Activated T-cell treated with anti-CD3 and anti-CD28 coated beads, Interleukin-2, amount 50 U/mL, for 48 hours (primary cell): ENCODE data around the gene DIDO1.
"Not testable (repeated sequence)": the region's sequence is repeated elsewhere in the genome, so short reads cannot be mapped to it uniquely, and the experiment has no call there.

Experiments used
- DNase-seq, 2 experiments: peaks; one replicate each; pipeline ENCODE4 v3.0.0-alpha.2; 2020

Gene DIDO1

GRCh38 chr20:62962221-62962879 is 36.0 kb upstream of the DIDO1 start:
- no peak for DNase-seq

GRCh38 chr20:62961799-62962198 is 35.5 kb upstream of the DIDO1 start:
- no peak for DNase-seq

- DNase-seq: no peak
Measured at GRCh38 chr20:62961310-62961783, 35.0 kb upstream of the DIDO1 start.

GRCh38 chr20:62960446-62961309 is 34.4 kb upstream of the DIDO1 start:
- DNase-seq: not testable (repeated sequence)

GRCh38 chr20:62959998-62960436 is 33.7 kb upstream of the DIDO1 start:
- no peak for DNase-seq

- DNase-seq: no peak
Measured at GRCh38 chr20:62959101-62959971, 33.0 kb upstream of the DIDO1 start.

- DNase-seq: no peak
Measured at GRCh38 chr20:62958388-62959100, 32.2 kb upstream of the DIDO1 start.

- DNase-seq: no peak
Measured at GRCh38 chr20:62957136-62958117, 31.1 kb upstream of the DIDO1 start.

- no peak for DNase-seq
Measured at GRCh38 chr20:62956387-62957135, 30.3 kb upstream of the DIDO1 start.

- DNase-seq: no peak
Measured at GRCh38 chr20:62955519-62956386, 29.4 kb upstream of the DIDO1 start.

GRCh38 chr20:62953839-62954703 is 27.8 kb upstream of the DIDO1 start:
- DNase-seq: peak; percentile 67 to 69

- DNase-seq: peak; percentile 37 to 39
Measured at GRCh38 chr20:62952968-62953838, 26.9 kb upstream of the DIDO1 start.

GRCh38 chr20:62952373-62952967 is 26.2 kb upstream of the DIDO1 start, which contains the start of gene SLC17A9:
TSS of gene SLC17A9 (plus strand) at chr20:62952709. CDS start at chr20:62952831, 122 bp downstream.
- peak; percentile 72 to 80 for DNase-seq

- DNase-seq: no peak
Measured at GRCh38 chr20:62951896-62952372, 25.6 kb upstream of the DIDO1 start.

GRCh38 chr20:62951143-62951895 is 25.0 kb upstream of the DIDO1 start:
- DNase-seq: no peak

- DNase-seq: no peak
Measured at GRCh38 chr20:62950741-62951140, 24.4 kb upstream of the DIDO1 start.
